Fibroblast of pulmonary artery (primary cell): ENCODE results near the gene OSBPL6.
A peak's percentile ranks its signal among the peaks of the same experiment; 100 is the strongest.
"Not testable (repeated sequence)": the region's sequence is repeated elsewhere in the genome, so short reads cannot be mapped to it uniquely, and the experiment has no call there.

ENCODE experiments used
- DNase-seq: peaks from one replicate; pipeline ENCODE4 v3.0.0-alpha.2; 2010; ENCODE audit warnings: low read depth
- H3K4me3 ChIP-seq: replicated peaks from 2 replicates; pipeline ENCODE4 v1.5.1; 2011; ENCODE audit warnings: low read depth, mild to moderate bottlenecking, control low read depth, low read length, moderate library complexity
- CTCF ChIP-seq: IDR thresholded peaks from 2 replicates; pipeline ENCODE4 v1.5.1; 2011; ENCODE audit warnings: mild to moderate bottlenecking, control low read depth, low read length, inconsistent platforms; ENCODE audit errors: missing control alignments

OSBPL6 gene

GRCh38 chr2:178193823-178194599, at the start of gene OSBPL6:
Gene OSBPL6, plus strand, starts transcription at chr2:178194512. Its CDS starts 111,673 bp downstream, at chr2:178306185.
- no peak for TF ChIP-seq CTCF
- peak; percentile 88 for DNase-seq
- peak within 1 kb of the TSS; percentile 80 for H3K4me3 ChIP-seq

GRCh38 chr2:178152033-178152432, 42.3 kb upstream of the OSBPL6 start:
- no peak for TF ChIP-seq CTCF
- peak; percentile 39 for DNase-seq
- no peak overlapping the region for H3K4me3 ChIP-seq

GRCh38 chr2:178152542-178152941, 41.8 kb upstream of the OSBPL6 start:
- no peak for DNase-seq

GRCh38 chr2:178152977-178153376, 41.3 kb upstream of the OSBPL6 start:
- H3K4me3 ChIP-seq: no peak overlapping the region
- DNase-seq: no peak
- no peak for TF ChIP-seq CTCF

More at GRCh38 chr2:178152542-178152941, 41.8 kb upstream of the OSBPL6 start:
- TF ChIP-seq CTCF: no peak
- H3K4me3 ChIP-seq: no peak overlapping the region

GRCh38 chr2:178153878-178154277, 40.4 kb upstream of the OSBPL6 start:
- DNase-seq, H3K4me3 ChIP-seq: not testable (repeated sequence)

- DNase-seq: no peak
- no peak for TF ChIP-seq CTCF
- H3K4me3 ChIP-seq: no peak overlapping the region
Observed at GRCh38 chr2:178155524-178155923, 38.8 kb upstream of the OSBPL6 start.

DNA sequence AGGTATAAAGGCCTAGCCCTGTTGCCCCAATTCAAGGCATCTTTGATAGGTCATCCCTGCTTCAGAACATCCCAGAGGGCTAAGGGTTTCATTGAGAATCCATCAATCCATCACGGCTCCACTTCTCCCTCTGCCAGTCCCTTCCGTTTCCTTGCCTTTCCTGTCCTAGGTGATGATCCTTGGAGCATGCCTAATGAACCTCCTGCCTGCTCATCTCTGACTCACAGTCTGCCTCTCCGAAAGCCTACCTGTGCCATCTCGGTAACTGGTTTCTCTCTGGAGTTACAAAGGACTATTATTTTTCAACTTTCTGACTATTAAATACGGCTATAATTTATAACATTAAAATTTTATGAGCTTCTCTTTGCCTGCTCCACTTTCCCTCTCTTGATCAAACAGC, 36.7 kb upstream of the OSBPL6 start:
- no peak for DNase-seq
- H3K4me3 ChIP-seq: no peak overlapping the region
- no peak for TF ChIP-seq CTCF
